ENCODE data around the gene ANKRD23.

- TF ChIP-seq, protein P1, sequence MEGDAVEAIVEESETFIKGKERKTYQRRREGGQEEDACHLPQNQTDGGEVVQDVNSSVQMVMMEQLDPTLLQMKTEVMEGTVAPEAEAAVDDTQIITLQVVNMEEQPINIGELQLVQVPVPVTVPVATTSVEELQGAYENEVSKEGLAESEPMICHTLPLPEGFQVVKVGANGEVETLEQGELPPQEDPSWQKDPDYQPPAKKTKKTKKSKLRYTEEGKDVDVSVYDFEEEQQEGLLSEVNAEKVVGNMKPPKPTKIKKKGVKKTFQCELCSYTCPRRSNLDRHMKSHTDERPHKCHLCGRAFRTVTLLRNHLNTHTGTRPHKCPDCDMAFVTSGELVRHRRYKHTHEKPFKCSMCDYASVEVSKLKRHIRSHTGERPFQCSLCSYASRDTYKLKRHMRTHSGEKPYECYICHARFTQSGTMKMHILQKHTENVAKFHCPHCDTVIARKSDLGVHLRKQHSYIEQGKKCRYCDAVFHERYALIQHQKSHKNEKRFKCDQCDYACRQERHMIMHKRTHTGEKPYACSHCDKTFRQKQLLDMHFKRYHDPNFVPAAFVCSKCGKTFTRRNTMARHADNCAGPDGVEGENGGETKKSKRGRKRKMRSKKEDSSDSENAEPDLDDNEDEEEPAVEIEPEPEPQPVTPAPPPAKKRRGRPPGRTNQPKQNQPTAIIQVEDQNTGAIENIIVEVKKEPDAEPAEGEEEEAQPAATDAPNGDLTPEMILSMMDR (conservative IDR thresholded peaks at IDR 0.05; ENCODE audit: low read length), result no peak
- no peak for TF ChIP-seq EZH2phosphoT487 (IDR thresholded peaks at IDR 0.05; ENCODE audit: borderline replicate concordance, low read depth, low read length)
Observed at GRCh38 chr2:96861074-96861473, 17.3 kb upstream of the ANKRD23 start.

Measured in OCI-LY7 (cell line).